H1 (cell line): ENCODE data around the gene OR52E8. TPM values are rescaled to one million over a fixed set of nuclear protein-coding genes. Genes with fewer than 3 reads are reported as not detected.

Experiments
- CTCF ChIA-PET: fragments of 300-600 bp; sonication (Branson Sonifier 250); formaldehyde crosslinking; loops from one replicate; lab custom pipeline; 2021; ENCODE audit not compliant: partially characterized antibody; lab: Charles Lee
- POLR2A ChIA-PET: fragments of 300-600 bp; sonication (Branson Sonifier 250); formaldehyde crosslinking; loops from one replicate; lab custom pipeline; 2021; ENCODE audit warnings: inconsistent platforms; ENCODE audit not compliant: partially characterized antibody; lab: Charles Lee
- DNase-seq, 2 experiments: peaks; one replicate each; pipeline versions ENCODE4 v3.0.0 to v3.0.0-alpha.2; 2010 to 2022; ENCODE audit warnings: low spot score in 2 of 2, low read depth in 1 of 2, mixed read lengths in 1 of 2
- FAIRE-seq: peaks from 2 replicates; lab custom pipeline; 2011; peaks lifted over from hg19 to GRCh38; lab: Jason Lieb, UNC
- H2AFZ ChIP-seq: 2 replicates; pipeline ENCODE4 v1.8.1; 2012; ENCODE audit warnings: low read length, inconsistent platforms
- H2AK5ac ChIP-seq: 2 replicates; pipeline ENCODE4 v1.6.1; 2013; ENCODE audit warnings: low read depth, low read length
- H2BK120ac ChIP-seq: replicated peaks from 2 replicates; pipeline ENCODE3; 2013; ENCODE audit warnings: low read depth, low read length, inconsistent platforms
- H2BK12ac ChIP-seq: 2 replicates; pipeline ENCODE4 v1.6.1; 2013; ENCODE audit warnings: low read depth, low read length
- H2BK15ac ChIP-seq: 2 replicates; pipeline ENCODE4 v1.6.1; 2013; ENCODE audit warnings: low read length
- H2BK20ac ChIP-seq: 2 replicates; pipeline ENCODE4 v1.6.1; 2013; ENCODE audit warnings: low read length
- H2BK5ac ChIP-seq: 2 replicates; pipeline ENCODE4 v1.6.1; 2013; ENCODE audit warnings: low read depth, low read length
- H3K14ac ChIP-seq: 2 replicates; pipeline ENCODE4 v1.6.1; 2013; ENCODE audit warnings: inconsistent platforms; ENCODE audit not compliant: insufficient read length
- H3K18ac ChIP-seq: 2 replicates; pipeline ENCODE4 v1.6.1; 2013; ENCODE audit warnings: low read length; ENCODE audit errors: extremely low read depth
- H3K23ac ChIP-seq: 2 replicates; pipeline ENCODE4 v1.6.1; 2013; ENCODE audit warnings: inconsistent platforms; ENCODE audit not compliant: insufficient read length
- H3K23me2 ChIP-seq: 2 replicates; pipeline ENCODE4 v1.6.1; 2013; ENCODE audit warnings: low read depth, low read length
- H3K27ac ChIP-seq: 2 replicates; pipeline ENCODE4 v1.6.1; 2011; ENCODE audit warnings: low read depth, low read length, inconsistent platforms
- H3K27me3 ChIP-seq, 4 experiments: replicated peaks in 1 of 4; 1 replicate in 1 of 4; 2 replicates in 3 of 4; pipeline versions ENCODE4 v1.6.1 to v1.8.1; 2011 to 2013; ENCODE audit warnings: low read length in 3 of 4, mild to moderate bottlenecking in 3 of 4, inconsistent platforms in 2 of 4, mixed read lengths in 2 of 4, moderate library complexity in 1 of 4; ENCODE audit not compliant: control insufficient read depth in 3 of 4, insufficient read depth in 3 of 4; ENCODE audit errors: extremely low read depth in 1 of 4
- H3K36me3 ChIP-seq, 4 experiments: 2 replicates each; pipeline versions ENCODE4 v1.6.1 to v1.8.1; 2011 to 2013; ENCODE audit warnings: mild to moderate bottlenecking in 4 of 4, low read length in 3 of 4, moderate library complexity in 2 of 4, control low read depth in 1 of 4, inconsistent platforms in 1 of 4; ENCODE audit not compliant: insufficient read depth in 4 of 4, control insufficient read depth in 2 of 4
- H3K4ac ChIP-seq: replicated peaks from 2 replicates; pipeline ENCODE3; 2013; ENCODE audit warnings: low read length, low read depth, mixed read lengths, inconsistent platforms; ENCODE audit not compliant: insufficient read length
- H3K4me1 ChIP-seq, 4 experiments: replicated peaks in 1 of 4; 1 replicate in 1 of 4; 2 replicates in 3 of 4; pipeline versions ENCODE4 v1.6.1 to v1.8.1; 2011 to 2013; ENCODE audit warnings: low read length in 3 of 4, inconsistent platforms in 2 of 4, mixed read lengths in 1 of 4; ENCODE audit not compliant: insufficient read depth in 4 of 4, control insufficient read depth in 3 of 4
- H3K4me2 ChIP-seq, 2 experiments: 2 replicates each; pipeline versions ENCODE4 v1.6.1 to v1.8.1; 2011 to 2013; ENCODE audit warnings: low read depth in 2 of 2, low read length in 2 of 2, control low read depth in 1 of 2, inconsistent platforms in 1 of 2, mild to moderate bottlenecking in 1 of 2; ENCODE audit not compliant: insufficient read depth in 1 of 2
- H3K4me3 ChIP-seq, 4 experiments: fragments of 200-600, 300-600 bp in 1 of 4; sonication (generic), shearing (Covaris generic), sonication (Bioruptor Twin) in 1 of 4; 2 replicates each; pipeline versions ENCODE4 v1.5.1 to v1.8.1; 2011 to 2016; ENCODE audit warnings: low read length in 4 of 4, low read depth in 3 of 4, control low read depth in 2 of 4, inconsistent platforms in 2 of 4, mild to moderate bottlenecking in 2 of 4, mixed read lengths in 1 of 4, moderate library complexity in 1 of 4; ENCODE audit not compliant: insufficient read depth in 2 of 4; ENCODE audit errors: extremely low read depth in 1 of 4
- H3K56ac ChIP-seq: replicated peaks from 2 replicates; pipeline ENCODE3; 2013; ENCODE audit warnings: low read depth, mild to moderate bottlenecking, mixed read lengths, low read length, inconsistent platforms; ENCODE audit not compliant: insufficient read length
- H3K79me1 ChIP-seq: 2 replicates; pipeline ENCODE4 v1.6.1; 2013; ENCODE audit warnings: low read depth, low read length, control low read depth
- H3K79me2 ChIP-seq, 2 experiments: 2 replicates each; pipeline versions ENCODE4 v1.6.1 to v1.8.1; 2012 to 2013; ENCODE audit warnings: low read length in 2 of 2, mild to moderate bottlenecking in 2 of 2, inconsistent platforms in 1 of 2; ENCODE audit not compliant: insufficient read depth in 2 of 2, control insufficient read depth in 1 of 2
- H3K9ac ChIP-seq, 4 experiments: replicated peaks in 1 of 4; 1 replicate in 1 of 4; 2 replicates in 3 of 4; pipeline versions ENCODE4 v1.6.1 to v1.8.1; 2011 to 2013; ENCODE audit warnings: low read depth in 3 of 4, low read length in 3 of 4, control low read depth in 2 of 4, mild to moderate bottlenecking in 2 of 4, moderate library complexity in 2 of 4, inconsistent platforms in 1 of 4; ENCODE audit errors: extremely low read depth in 1 of 4
- H3K9me3 ChIP-seq, 2 experiments: 2 replicates each; pipeline versions ENCODE4 v1.6.1 to v1.8.1; 2012 to 2013; ENCODE audit warnings: mild to moderate bottlenecking in 2 of 2, moderate library complexity in 2 of 2, control low read depth in 1 of 2, inconsistent platforms in 1 of 2, low read depth in 1 of 2, low read length in 1 of 2, mixed read lengths in 1 of 2; ENCODE audit not compliant: insufficient read depth in 2 of 2
- H4K20me1 ChIP-seq, 2 experiments: replicated peaks in 1 of 2; 2 replicates each; pipeline versions ENCODE3 to v1.8.1; 2011 to 2013; ENCODE audit warnings: inconsistent platforms in 2 of 2, low read length in 2 of 2, mild to moderate bottlenecking in 1 of 2; ENCODE audit not compliant: insufficient read depth in 2 of 2, control insufficient read depth in 1 of 2
- H4K5ac ChIP-seq: 2 replicates; pipeline ENCODE4 v1.6.1; 2013; ENCODE audit warnings: low read length, low read depth, mixed read lengths, inconsistent platforms; ENCODE audit not compliant: insufficient read length
- H4K8ac ChIP-seq: 2 replicates; pipeline ENCODE4 v1.8.0; 2013; ENCODE audit warnings: mild to moderate bottlenecking, moderate library complexity, low read length, inconsistent platforms; ENCODE audit not compliant: insufficient read depth; ENCODE audit errors: extremely low read depth
- H4K91ac ChIP-seq: replicated peaks from 2 replicates; pipeline ENCODE3; 2013; ENCODE audit warnings: low read length, mixed read lengths, inconsistent platforms; ENCODE audit not compliant: insufficient read length
- JUN ChIP-seq: IDR thresholded peaks from 2 replicates; pipeline ENCODE4 v1.6.1; 2011; ENCODE audit warnings: low read depth, mild to moderate bottlenecking, improper control_type of control experiment, low read length
- MAFK ChIP-seq: IDR thresholded peaks from 2 replicates; pipeline ENCODE4 v1.6.1; 2012; ENCODE audit warnings: low read depth, mild to moderate bottlenecking, improper control_type of control experiment, low read length
- NANOG ChIP-seq: IDR thresholded peaks from 2 replicates; pipeline ENCODE4 v1.6.1; 2011; ENCODE audit warnings: low read length, low read depth, mild to moderate bottlenecking, inconsistent platforms; ENCODE audit not compliant: insufficient read depth, poor library complexity, severe bottlenecking
- NRF1 ChIP-seq: IDR thresholded peaks from 2 replicates; pipeline ENCODE4 v1.6.1; 2011; ENCODE audit warnings: mild to moderate bottlenecking, low read depth, low read length, improper control_type of control experiment
- POLR2A ChIP-seq, 2 experiments: IDR thresholded peaks; 1 replicate in 1 of 2; 2 replicates in 1 of 2; pipeline ENCODE4 v1.6.1; 2011; ENCODE audit warnings: low read depth in 2 of 2, low read length in 2 of 2, mild to moderate bottlenecking in 2 of 2; ENCODE audit errors: control extremely low read depth in 1 of 2
- POLR2AphosphoS5 ChIP-seq: IDR thresholded peaks from 2 replicates; pipeline ENCODE4 v1.6.1; 2011; ENCODE audit warnings: low read depth, low read length
- RFX5 ChIP-seq: IDR thresholded peaks from 2 replicates; pipeline ENCODE4 v1.6.1; 2011; ENCODE audit warnings: low read depth, low read length, improper control_type of control experiment, borderline replicate concordance
- SIX5 ChIP-seq: IDR thresholded peaks from 2 replicates; pipeline ENCODE4 v1.6.1; 2011; ENCODE audit warnings: mild to moderate bottlenecking, low read depth, low read length
- SP4 ChIP-seq: IDR thresholded peaks from 2 replicates; pipeline ENCODE4 v1.6.1; 2012; ENCODE audit warnings: low read length, inconsistent platforms
- SRF ChIP-seq: IDR thresholded peaks from 2 replicates; pipeline ENCODE4 v1.6.1; 2011; ENCODE audit warnings: mild to moderate bottlenecking, low read depth, low read length, moderate library complexity
- SUZ12 ChIP-seq: fragments of 200-600 bp; sonication (generic); IDR thresholded peaks from 2 replicates; pipeline ENCODE4 v1.6.1; 2012; ENCODE audit warnings: mild to moderate bottlenecking, inconsistent platforms, low read length, moderate library complexity, mixed read lengths
- TCF12 ChIP-seq: IDR thresholded peaks from 2 replicates; pipeline ENCODE4 v1.6.1; 2011; ENCODE audit warnings: low read depth, mild to moderate bottlenecking, low read length
- WGBS, 2 experiments: shearing (Covaris generic) in 1 of 2; methylation state at CpG; one replicate each; pipeline versions ENCODE4 v1.1.6 to v1.1.7; 2013 to 2015; ENCODE audit warnings: low lambda C conversion rate in 2 of 2, mixed read lengths in 2 of 2, inconsistent platforms in 1 of 2, low coverage in 1 of 2, missing lambda C conversion rate in 1 of 2; ENCODE audit not compliant: insufficient replicate concordance in 2 of 2, insufficient coverage in 1 of 2, insufficient read length in 1 of 2; ENCODE audit errors: extremely low coverage in 1 of 2, missing lambda C conversion rate in 1 of 2; 5-methylcytosine and 5-hydroxymethylcytosine counted together
- polyA plus RNA-seq, 7 experiments: library from polyadenylated mRNA; depleted of rRNA in 3 of 7; stranded (reverse) in 5 of 7; unstranded in 2 of 7; fragments of >200 nt in 5 of 7; fragments of 200-250 nt in 2 of 7; gene quantifications; 1 replicate in 5 of 7; 2 replicates in 1 of 7; 4 replicates in 1 of 7; pipeline versions ENCODE4 v1.2.1 to v1.2.3, GENCODE V29; 2011 to 2013; ENCODE audit warnings: missing spikeins in 2 of 7, mixed read lengths in 2 of 7
- total RNA-seq: library from RNA; stranded (reverse); fragmentation: NEBNext Ultra II Directional; extraction: Animal tissue kit (Norgen Biotek cat#: 25700); gene quantifications from 2 replicates; pipeline ENCODE4 v1.2.1, GENCODE V29; 2021

The OR52E8 gene
- total and polyA plus RNA-seq, 2 of the 8 experiments (the other 6 are each of a cell fraction or from before 2014, with no cell fraction given): not detected

GRCh38 chr11:5887661-5888060 is 30.2 kb upstream of the OR52E8 start:
- Histone ChIP-seq H3K27ac (no peak overlapping the region), H3K56ac (no peak overlapping the region), H3K9ac (no peak overlapping the region), H2BK120ac (no peak overlapping the region), H2BK12ac (no peak overlapping the region), H3K23ac (no peak overlapping the region), H3K4me3 (no peak overlapping the region), H4K8ac (no peak overlapping the region), H3K9me3 (no peaks in the 10 kb centered on the region), H3K18ac (no peak overlapping the region), H3K27me3 (no peaks in the 10 kb centered on the region), H3K23me2 (no peaks in the 10 kb centered on the region), H3K4ac (no peak overlapping the region), H4K91ac (no peak overlapping the region), H2BK5ac (no peak overlapping the region), H2BK15ac (no peak overlapping the region), H3K79me2 (no peaks in the 10 kb centered on the region), H4K20me1 (no peaks in the 10 kb centered on the region), H3K36me3 (no peaks in the 10 kb centered on the region), H4K5ac (no peak overlapping the region), H3K4me2 (no peak overlapping the region), H3K79me1 (no peaks in the 10 kb centered on the region), H2BK20ac (no peak overlapping the region), H2AFZ (no peak overlapping the region), H3K4me1 (no peaks in the 10 kb centered on the region), H3K14ac (no peak overlapping the region), H2AK5ac (no peak overlapping the region)
- 93% methylated on average over 1 of the region's 1 CpG; no CpG with 5 or more reads in 1 of the 2 experiments for WGBS, 2 experiments
- no peak for FAIRE-seq
- TF ChIP-seq TCF12 (no peak), SUZ12 (no peak), RFX5 (no peak), MAFK (no peak), NRF1 (no peak), SP4 (no peak), NANOG (no peak), POLR2A (IDR thresholded peaks at IDR 0.05; ENCODE audit: control extremely low read depth in 1 of 2, low read depth in 2 of 2, low read length in 2 of 2) (no peak), SIX5 (no peak), SRF (no peak), POLR2AphosphoS5 (no peak), JUN (no peak)
- CTCF ChIA-PET: interaction anchor here (0.9 to 1.5 kb wide), 3 partner anchors 23 to 412 kb away, joined by 3 read pairs; no protein-coding TSS in a partner anchor
- POLR2A ChIA-PET: interaction anchor here (0.6 kb wide), 1 partner anchor 128 kb away, joined by 4 read pairs; no protein-coding TSS in a partner anchor
- DNase-seq: no peak
